Mesendoderm (in vitro differentiated cells): Measurements from ENCODE around the gene PLXNA3.

ENCODE experiments used
- DNase-seq: peaks from one replicate; pipeline ENCODE4 v3.0.0; 2013
- H2AK5ac ChIP-seq: 2 replicates; pipeline ENCODE4 v1.6.1; 2013; ENCODE audit warnings: low read length, inconsistent platforms
- H2BK120ac ChIP-seq: 2 replicates; pipeline ENCODE4 v1.6.1; 2013; ENCODE audit warnings: low read depth, mild to moderate bottlenecking, low read length, moderate library complexity, mixed read lengths
- H2BK15ac ChIP-seq: replicated peaks from 2 replicates; pipeline ENCODE4 v1.6.1; 2013; ENCODE audit warnings: low read depth, mild to moderate bottlenecking, moderate library complexity
- H2BK5ac ChIP-seq: 2 replicates; pipeline ENCODE4 v1.6.1; 2013; ENCODE audit warnings: low read length, inconsistent platforms
- H3K18ac ChIP-seq: 2 replicates; pipeline ENCODE4 v1.6.1; 2013; ENCODE audit warnings: mild to moderate bottlenecking, low read length, mixed read lengths
- H3K23ac ChIP-seq: one replicate; pipeline ENCODE4 v1.6.1; 2013; ENCODE audit warnings: low read length
- H3K27ac ChIP-seq: 2 replicates; pipeline ENCODE4 v1.5.1; 2013; ENCODE audit warnings: low read depth, mild to moderate bottlenecking, inconsistent platforms, low read length, moderate library complexity
- H3K27me3 ChIP-seq: 2 replicates; pipeline ENCODE4 v1.6.1; 2013; ENCODE audit warnings: low read length, control low read depth, mild to moderate bottlenecking, inconsistent platforms; ENCODE audit not compliant: insufficient read depth, poor library complexity
- H3K36me3 ChIP-seq: 2 replicates; pipeline ENCODE4 v1.6.1; 2013; ENCODE audit warnings: low read length, inconsistent platforms; ENCODE audit not compliant: control insufficient read depth, insufficient read depth
- H3K4ac ChIP-seq: one replicate; pipeline ENCODE4 v1.6.1; 2013; ENCODE audit warnings: low read depth, mild to moderate bottlenecking, low read length, moderate library complexity
- H3K4me1 ChIP-seq: 2 replicates; pipeline ENCODE4 v1.6.1; 2013; ENCODE audit warnings: low read depth, low read length, inconsistent platforms; ENCODE audit not compliant: control insufficient read depth
- H3K4me2 ChIP-seq: 2 replicates; pipeline ENCODE4 v1.6.1; 2013; ENCODE audit warnings: low read length
- H3K4me3 ChIP-seq: 2 replicates; pipeline ENCODE4 v1.5.1; 2013; ENCODE audit warnings: mild to moderate bottlenecking, low read length
- H3K56ac ChIP-seq: one replicate; pipeline ENCODE4 v1.6.1; 2013; ENCODE audit warnings: low read length
- H3K79me1 ChIP-seq: 2 replicates; pipeline ENCODE4 v1.6.1; 2013; ENCODE audit warnings: low read length, inconsistent platforms
- H3K79me2 ChIP-seq: 2 replicates; pipeline ENCODE4 v1.6.1; 2013; ENCODE audit warnings: mild to moderate bottlenecking, low read length; ENCODE audit not compliant: control insufficient read depth, insufficient read depth
- H3K9ac ChIP-seq: 2 replicates; pipeline ENCODE4 v1.6.1; 2013; ENCODE audit warnings: low read length, inconsistent platforms
- H4K5ac ChIP-seq: one replicate; pipeline ENCODE4 v1.6.1; 2013; ENCODE audit warnings: low read length
- H4K8ac ChIP-seq: one replicate; pipeline ENCODE4 v1.6.1; 2013; ENCODE audit warnings: low read depth, mild to moderate bottlenecking, control low read depth, low read length, moderate library complexity
- WGBS: extraction: QIAGEN DNeasy Blood & Tissue Kit; methylation state at CpG from one replicate; pipeline ENCODE4 v1.1.7; 2013; ENCODE audit warnings: low lambda C conversion rate, missing lambda C conversion rate; ENCODE audit not compliant: insufficient coverage; ENCODE audit errors: extremely low coverage; 5-methylcytosine and 5-hydroxymethylcytosine counted together

Gene PLXNA3

GRCh38 chrX:154463611-154464220, 5.6 kb downstream of the PLXNA3 start:
- no peak overlapping the region for H3K4me3 ChIP-seq
- no peak overlapping the region for H2BK120ac ChIP-seq
- no peak overlapping the region for H2AK5ac ChIP-seq
- no peaks in the 10 kb centered on the region for H3K4me1 ChIP-seq
- no peak for DNase-seq
- no peaks in the 10 kb centered on the region for H3K79me2 ChIP-seq
- no peak overlapping the region for H4K8ac ChIP-seq
- no peaks in the 10 kb centered on the region for H3K27me3 ChIP-seq
- H3K79me1 ChIP-seq: no peaks in the 10 kb centered on the region
- no peak overlapping the region for H3K56ac ChIP-seq
- H4K5ac ChIP-seq: no peak overlapping the region
- no peak overlapping the region for H3K9ac ChIP-seq
- H3K4me2 ChIP-seq: no peak overlapping the region
- H3K18ac ChIP-seq: no peak overlapping the region
- no peak overlapping the region for H3K27ac ChIP-seq
- no CpG with 5 or more reads among the region's 36 CpGs for WGBS
- no peak overlapping the region for H3K23ac ChIP-seq
- H2BK15ac ChIP-seq: no peak overlapping the region
- no peaks in the 10 kb centered on the region for H3K36me3 ChIP-seq
- H3K4ac ChIP-seq: no peak overlapping the region
- H2BK5ac ChIP-seq: no peak overlapping the region

DNA sequence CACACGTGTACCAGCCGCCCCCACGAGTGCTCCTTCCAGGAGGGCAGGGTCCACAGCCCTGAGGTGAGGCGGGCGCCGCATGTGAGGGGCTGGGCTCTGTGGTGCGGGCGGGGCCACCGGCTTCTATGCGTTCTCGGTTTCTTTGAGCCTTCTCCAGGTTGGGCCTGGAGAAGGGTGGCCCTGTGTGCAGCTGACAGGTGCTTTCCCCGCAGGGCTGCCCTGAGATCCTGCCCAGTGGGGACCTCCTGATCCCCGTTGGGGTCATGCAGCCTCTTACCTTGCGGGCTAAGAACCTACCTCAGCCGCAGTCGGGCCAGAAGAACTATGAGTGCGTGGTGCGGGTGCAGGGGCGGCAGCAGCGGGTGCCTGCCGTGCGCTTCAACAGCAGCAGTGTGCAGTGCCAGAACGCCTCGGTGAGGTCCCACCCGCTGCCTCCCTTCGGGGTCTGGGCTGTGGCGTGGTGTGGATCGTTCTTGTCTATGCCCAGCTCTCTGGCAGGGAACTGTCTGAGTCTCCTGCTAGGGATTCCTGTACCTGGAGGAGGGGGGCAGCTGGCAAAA, 6.8 kb downstream of the PLXNA3 start:
- H3K36me3 ChIP-seq: no peaks in the 10 kb centered on the region
- no peak for DNase-seq
- WGBS: no CpG with 5 or more reads among the region's 28 CpGs
- no peaks in the 10 kb centered on the region for H3K79me2 ChIP-seq
- H3K27me3 ChIP-seq: no peaks in the 10 kb centered on the region
- H2BK15ac ChIP-seq: no peak overlapping the region
- no peak overlapping the region for H4K5ac ChIP-seq
- no peak overlapping the region for H3K56ac ChIP-seq
- no peak overlapping the region for H3K9ac ChIP-seq
- no peak overlapping the region for H3K27ac ChIP-seq
- H3K4me1 ChIP-seq: no peaks in the 10 kb centered on the region
- no peak overlapping the region for H3K23ac ChIP-seq
- no peak overlapping the region for H2BK5ac ChIP-seq
- no peak overlapping the region for H2AK5ac ChIP-seq
- no peak overlapping the region for H3K4me2 ChIP-seq
- H2BK120ac ChIP-seq: no peak overlapping the region
- no peak overlapping the region for H4K8ac ChIP-seq
- H3K4me3 ChIP-seq: no peak overlapping the region
- H3K18ac ChIP-seq: no peak overlapping the region
- no peak overlapping the region for H3K4ac ChIP-seq
- no peaks in the 10 kb centered on the region for H3K79me1 ChIP-seq

GRCh38 chrX:154465601-154466000, 7.5 kb downstream of the PLXNA3 start:
- H3K56ac ChIP-seq: no peak overlapping the region
- no peak overlapping the region for H3K23ac ChIP-seq
- no peak overlapping the region for H4K8ac ChIP-seq
- no peak overlapping the region for H3K9ac ChIP-seq
- H2AK5ac ChIP-seq: no peak overlapping the region
- no peak overlapping the region for H2BK15ac ChIP-seq
- no peaks in the 10 kb centered on the region for H3K79me2 ChIP-seq
- no peaks in the 10 kb centered on the region for H3K27me3 ChIP-seq
- no peaks in the 10 kb centered on the region for H3K36me3 ChIP-seq
- H3K18ac ChIP-seq: no peak overlapping the region
- H2BK120ac ChIP-seq: no peak overlapping the region
- H2BK5ac ChIP-seq: no peak overlapping the region
- H4K5ac ChIP-seq: no peak overlapping the region
- DNase-seq: no peak
- H3K27ac ChIP-seq: no peak overlapping the region
- no CpG with 5 or more reads among the region's 14 CpGs for WGBS
- H3K4me3 ChIP-seq: no peak overlapping the region
- H3K4me2 ChIP-seq: no peak overlapping the region
- no peak overlapping the region for H3K4ac ChIP-seq
- no peaks in the 10 kb centered on the region for H3K79me1 ChIP-seq
- H3K4me1 ChIP-seq: no peaks in the 10 kb centered on the region

DNA sequence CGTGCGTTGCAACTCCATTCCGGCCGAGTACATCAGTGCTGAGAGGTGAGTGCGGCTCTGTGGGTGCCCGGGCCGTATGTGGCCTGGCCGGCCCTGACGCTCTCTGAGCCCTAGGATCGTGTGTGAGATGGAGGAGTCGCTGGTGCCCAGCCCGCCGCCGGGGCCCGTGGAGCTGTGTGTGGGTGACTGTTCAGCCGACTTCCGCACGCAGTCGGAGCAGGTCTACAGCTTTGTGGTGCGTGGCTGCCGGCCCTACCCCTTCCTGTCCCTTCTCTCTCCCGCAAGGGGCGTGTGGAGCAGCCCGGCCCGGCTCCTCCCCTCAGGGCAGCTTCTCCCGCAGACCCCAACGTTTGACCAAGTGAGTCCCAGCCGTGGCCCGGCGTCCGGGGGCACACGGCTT, 8.0 kb downstream of the PLXNA3 start:
- no CpG with 5 or more reads among the region's 32 CpGs for WGBS
- H4K8ac ChIP-seq: no peak overlapping the region
- H3K4me1 ChIP-seq: no peaks in the 10 kb centered on the region
- no peak overlapping the region for H3K4ac ChIP-seq
- no peak overlapping the region for H3K23ac ChIP-seq
- H3K36me3 ChIP-seq: no peaks in the 10 kb centered on the region
- H3K27ac ChIP-seq: no peak overlapping the region
- H2BK15ac ChIP-seq: no peak overlapping the region
- no peak overlapping the region for H3K56ac ChIP-seq
- no peak overlapping the region for H4K5ac ChIP-seq
- H2BK5ac ChIP-seq: no peak overlapping the region
- H3K18ac ChIP-seq: no peak overlapping the region
- no peak overlapping the region for H3K9ac ChIP-seq
- no peak overlapping the region for H3K4me3 ChIP-seq
- no peak overlapping the region for H2AK5ac ChIP-seq
- H2BK120ac ChIP-seq: no peak overlapping the region
- no peaks in the 10 kb centered on the region for H3K27me3 ChIP-seq
- no peak for DNase-seq
- H3K4me2 ChIP-seq: no peak overlapping the region
- H3K79me1 ChIP-seq: no peaks in the 10 kb centered on the region
- no peaks in the 10 kb centered on the region for H3K79me2 ChIP-seq

DNA sequence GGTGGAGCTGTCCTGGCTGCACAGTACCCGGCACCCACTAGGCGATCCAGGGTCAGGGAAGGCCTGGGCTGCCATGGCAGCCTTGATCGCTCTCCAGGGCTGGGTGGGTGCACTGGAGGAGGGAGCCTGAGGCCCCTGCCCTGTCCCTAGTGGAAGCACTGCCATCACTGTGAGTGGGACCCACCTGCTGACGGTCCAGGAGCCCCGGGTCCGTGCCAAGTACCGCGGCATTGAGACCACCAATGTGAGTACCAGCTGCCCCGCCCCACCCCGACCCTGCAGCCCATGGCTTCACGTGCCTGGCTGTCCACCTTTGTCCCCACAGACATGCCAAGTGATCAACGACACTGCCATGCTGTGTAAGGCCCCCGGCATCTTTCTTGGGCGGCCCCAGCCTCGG, 8.8 kb downstream of the PLXNA3 start:
- Histone ChIP-seq H3K79me2 (no peaks in the 10 kb centered on the region), H3K9ac (no peak overlapping the region), H3K56ac (no peak overlapping the region), H3K79me1 (no peaks in the 10 kb centered on the region), H3K23ac (no peak overlapping the region), H3K4me1 (no peaks in the 10 kb centered on the region), H3K27ac (no peak overlapping the region), H2BK15ac (no peak overlapping the region), H3K18ac (no peak overlapping the region), H2BK120ac (no peak overlapping the region), H3K4me3 (no peak overlapping the region), H2AK5ac (no peak overlapping the region), H3K4me2 (no peak overlapping the region), H3K36me3 (no peaks in the 10 kb centered on the region), H3K4ac (no peak overlapping the region), H4K5ac (no peak overlapping the region), H2BK5ac (no peak overlapping the region), H3K27me3 (no peaks in the 10 kb centered on the region), H4K8ac (no peak overlapping the region)
- DNase-seq: no peak
- WGBS: no CpG with 5 or more reads among the region's 15 CpGs

- no peak overlapping the region for H3K56ac ChIP-seq
- no peak overlapping the region for H3K9ac ChIP-seq
- H3K79me1 ChIP-seq: no peaks in the 10 kb centered on the region
- H2BK5ac ChIP-seq: no peak overlapping the region
- no peak overlapping the region for H2AK5ac ChIP-seq
- H4K5ac ChIP-seq: no peak overlapping the region
- H2BK15ac ChIP-seq: no peak overlapping the region
- no peak overlapping the region for H3K27ac ChIP-seq
- no peak overlapping the region for H3K4ac ChIP-seq
- no peaks in the 10 kb centered on the region for H3K4me1 ChIP-seq
- no peak overlapping the region for H3K4me3 ChIP-seq
- no peak overlapping the region for H3K23ac ChIP-seq
- no peak overlapping the region for H3K18ac ChIP-seq
- no peak overlapping the region for H2BK120ac ChIP-seq
- no peak for DNase-seq
- no peaks in the 10 kb centered on the region for H3K27me3 ChIP-seq
- H3K79me2 ChIP-seq: no peaks in the 10 kb centered on the region
- no peak overlapping the region for H3K4me2 ChIP-seq
- no CpG with 5 or more reads among the region's 21 CpGs for WGBS
- no peaks in the 10 kb centered on the region for H3K36me3 ChIP-seq
- H4K8ac ChIP-seq: no peak overlapping the region
Measured at GRCh38 chrX:154467556-154467955, 9.5 kb downstream of the PLXNA3 start.
